ENCODE data around the gene NSMCE4A. TPM values are rescaled to one million over a fixed set of nuclear protein-coding genes. Genes with fewer than 3 reads are reported as not detected.

Gene NSMCE4A
- total and polyA plus RNA-seq, 2 donors (not counting 3 experiments of a cell fraction or from before 2014, with no cell fraction given), result 36.8 to 51.0 TPM

DNA sequence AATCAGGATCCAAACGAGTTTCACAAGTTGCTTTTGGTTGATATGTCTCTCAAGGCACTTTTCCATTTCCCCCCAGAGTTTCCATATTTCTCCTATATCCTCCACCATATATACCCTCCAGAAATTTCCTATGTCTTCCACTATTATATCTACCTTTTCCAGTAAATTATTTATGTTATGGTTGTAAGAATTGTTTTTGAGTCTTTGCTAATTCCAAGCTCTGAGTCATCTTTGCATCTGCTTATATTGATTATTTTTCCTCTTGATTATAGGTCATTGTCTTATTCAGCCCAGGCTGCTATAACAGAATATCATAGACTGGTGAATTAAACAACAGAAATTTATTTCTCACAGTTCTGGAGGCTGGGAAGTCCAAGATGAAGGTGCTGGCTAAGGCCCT lies 26.7 kb upstream of the NSMCE4A start:
- BruUV-seq (replicated peaks), result no TSS peak
- Histone ChIP-seq H3K27ac (ENCODE audit: insufficient read depth, low read depth, low read length) (no peak overlapping the region), H2AFZ (ENCODE audit: low read depth, low read length) (no peak overlapping the region), H3K4me2 (ENCODE audit: insufficient read depth, low read length) (no peak overlapping the region), H3K79me2 (ENCODE audit: control insufficient read depth, insufficient read depth, low read length) (no peaks in the 10 kb centered on the region), H3K9ac (replicated peaks; ENCODE audit: extremely low read depth, insufficient read depth, low read length) (no peak overlapping the region), H3K36me3 (ENCODE audit: control insufficient read depth in 2 of 2, extremely low read depth in 1 of 2, insufficient read depth in 2 of 2, low read length in 2 of 2) (no peaks in the 10 kb centered on the region), H3K9me3 (replicated peaks; ENCODE audit: control insufficient read depth, insufficient read depth, low read length) (no peaks in the 10 kb centered on the region), H3K4me3 (replicated peaks in 1 of 3; ENCODE audit: insufficient read depth in 1 of 3, low read depth in 1 of 3, low read length in 3 of 3) (no peak overlapping the region), H3K4me1 (ENCODE audit: control insufficient read depth, extremely low read depth, insufficient read depth, low read length) (no peaks in the 10 kb centered on the region), H3K9me1 (replicated peaks; ENCODE audit: control insufficient read depth, extremely low read depth, insufficient read depth, low read length) (no peaks in the 10 kb centered on the region), H3K27me3 (ENCODE audit: control insufficient read depth in 2 of 2, insufficient read depth in 2 of 2, low read length in 2 of 2) (no peaks in the 10 kb centered on the region), H4K20me1 (replicated peaks; ENCODE audit: control insufficient read depth, extremely low read depth, insufficient read depth, low read length) (no peaks in the 10 kb centered on the region)
- dilution Hi-C loops (cut with MboI; ENCODE audit: extremely low pct_ligation_motif_present, low sequenced_read_pairs), result no loop called here
- intact Hi-C loops (cut with micrococcal nuclease), result no loop called here
- FAIRE-seq (no peak), DNase-seq (ENCODE audit: low read depth, low spot score) (no peak)
- TF ChIP-seq EZH2 (IDR thresholded peaks at IDR 0.05; ENCODE audit: borderline replicate concordance, low read depth, low read length, severe bottlenecking) (no peak), MYC (IDR thresholded peaks at IDR 0.05; ENCODE audit: low read depth, low read length) (no peak), MAX (IDR thresholded peaks at IDR 0.05; ENCODE audit: insufficient read depth, insufficient read length) (no peak), CTCF (IDR thresholded peaks at IDR 0.05; ENCODE audit: extremely low read depth in 1 of 2, insufficient read depth in 1 of 2, low read depth in 1 of 2, low read length in 2 of 2) (no peak), GATA2 (IDR thresholded peaks at IDR 0.05; ENCODE audit: insufficient read depth, insufficient read length, low read depth, low read length) (no peak), FOS (IDR thresholded peaks at IDR 0.05; ENCODE audit: borderline replicate concordance, insufficient read depth, low read length) (no peak), JUN (IDR thresholded peaks at IDR 0.05; ENCODE audit: borderline replicate concordance, insufficient read depth, insufficient read length, low read depth) (no peak), POLR2A (IDR thresholded peaks at IDR 0.05; ENCODE audit: low read depth, low read length) (no peak), POLR2AphosphoS5 (IDR thresholded peaks at IDR 0.05; ENCODE audit: insufficient read depth, low read depth, low read length) (no peak)
- POLR2A ChIA-PET, result no interaction called here
- CTCF ChIA-PET, result no interaction called here

Measured in endothelial cell of umbilical vein (primary cell).